Caco-2 (cell line): ENCODE measurements around the gene MS4A2. TPM values are rescaled to one million over a fixed set of nuclear protein-coding genes. Genes with fewer than 3 reads are reported as not detected.
"Not testable (repeated sequence)": the region's sequence is repeated elsewhere in the genome, so short reads cannot be mapped to it uniquely, and the experiment has no call there.

ENCODE experiments used
- BruUV-seq: library from RNA; stranded (reverse); fragments of 400-500 nt; replicated peaks from 2 replicates; lab custom pipeline; 2021; lab: Mats Ljungman, UMichigan
- CTCF ChIA-PET: fragments of 300-600 bp; sonication (Branson Sonifier 250); formaldehyde crosslinking; loops from one replicate; lab custom pipeline; 2022; ENCODE audit warnings: antibody characterized with exemption; lab: Charles Lee
- POLR2A ChIA-PET: fragments of 300-600 bp; sonication (Branson Sonifier 250); formaldehyde crosslinking; loops from one replicate; lab custom pipeline; 2022; ENCODE audit warnings: antibody characterized with exemption; lab: Charles Lee
- DNase-seq, 2 experiments: peaks; one replicate each; pipeline versions ENCODE4 v3.0.0 to v3.0.0-alpha.2; 2020 to 2022
- H3K27me3 ChIP-seq: replicated peaks from 2 replicates; pipeline ENCODE4 v1.6.0; 2011; ENCODE audit warnings: low read length; ENCODE audit not compliant: control insufficient read depth, insufficient read depth
- H3K36me3 ChIP-seq: 2 replicates; pipeline ENCODE4 v1.5.1; 2011; ENCODE audit warnings: low read length; ENCODE audit not compliant: control insufficient read depth, insufficient read depth
- H3K4me1 ChIP-seq: fragments of 250-450 bp; sonication (Bioruptor Pico); 2 replicates; pipeline ENCODE4 v1.5.1; 2020; ENCODE audit warnings: mild to moderate bottlenecking
- H3K4me3 ChIP-seq: 2 replicates; pipeline ENCODE4 v1.5.1; 2011; ENCODE audit warnings: low read depth, mild to moderate bottlenecking, control low read depth, low read length
- H3K9me3 ChIP-seq: fragments of 250-450 bp; sonication (Bioruptor Pico); 2 replicates; pipeline ENCODE4 v1.5.1; 2020; ENCODE audit warnings: mild to moderate bottlenecking, moderate library complexity
- H3K27ac Mint-ChIP-seq: one replicate; pipeline ENCODE4 v1.8.0; 2022; ENCODE audit warnings: mixed read lengths; ENCODE audit not compliant: unreplicated experiment
- H3K27me3 Mint-ChIP-seq: one replicate; pipeline ENCODE4 v1.8.0; 2022; ENCODE audit warnings: mixed read lengths; ENCODE audit not compliant: insufficient read depth, unreplicated experiment
- H3K36me3 Mint-ChIP-seq: one replicate; pipeline ENCODE4 v1.8.0; 2022; ENCODE audit warnings: mild to moderate bottlenecking, mixed read lengths; ENCODE audit not compliant: insufficient read depth, unreplicated experiment
- H3K4me1 Mint-ChIP-seq: one replicate; pipeline ENCODE4 v1.8.0; 2022; ENCODE audit warnings: low read depth, mixed read lengths; ENCODE audit not compliant: unreplicated experiment
- H3K4me3 Mint-ChIP-seq: one replicate; pipeline ENCODE4 v1.8.0; 2022; ENCODE audit warnings: mild to moderate bottlenecking, moderate library complexity, mixed read lengths; ENCODE audit not compliant: unreplicated experiment
- H3K9me3 Mint-ChIP-seq: one replicate; pipeline ENCODE4 v1.8.0; 2022; ENCODE audit warnings: mixed read lengths; ENCODE audit not compliant: unreplicated experiment
- intact Hi-C: fragments of 100-400 bp; cut with micrococcal nuclease; formaldehyde crosslinking; loops from one replicate; pipeline ENCODE4 v1.10.0; 2022; ENCODE audit not compliant: unreplicated experiment
- total RNA-seq: library from RNA; stranded (reverse); gene quantifications from 2 replicates; pipeline ENCODE4 v1.2.3, GENCODE V29; 2022
- TF ChIP-seq, protein P1 (sequence below), 2 experiments: fragments of 200-600 bp in 1 of 2; IDR thresholded peaks; 1 replicate in 1 of 2; 2 replicates in 1 of 2; pipeline versions ENCODE4 v1.5.1 to v1.8.0; 2011 to 2022; ENCODE audit warnings: antibody characterized with exemption in 1 of 2, control low read depth in 1 of 2, inconsistent platforms in 1 of 2, low read depth in 1 of 2, low read length in 1 of 2, mild to moderate bottlenecking in 1 of 2, moderate library complexity in 1 of 2; ENCODE audit not compliant: insufficient read depth in 1 of 2, severe bottlenecking in 1 of 2, unreplicated experiment in 1 of 2

The MS4A2 gene
- total RNA-seq, 1 experiment from 2014 or later, result not detected

DNA sequence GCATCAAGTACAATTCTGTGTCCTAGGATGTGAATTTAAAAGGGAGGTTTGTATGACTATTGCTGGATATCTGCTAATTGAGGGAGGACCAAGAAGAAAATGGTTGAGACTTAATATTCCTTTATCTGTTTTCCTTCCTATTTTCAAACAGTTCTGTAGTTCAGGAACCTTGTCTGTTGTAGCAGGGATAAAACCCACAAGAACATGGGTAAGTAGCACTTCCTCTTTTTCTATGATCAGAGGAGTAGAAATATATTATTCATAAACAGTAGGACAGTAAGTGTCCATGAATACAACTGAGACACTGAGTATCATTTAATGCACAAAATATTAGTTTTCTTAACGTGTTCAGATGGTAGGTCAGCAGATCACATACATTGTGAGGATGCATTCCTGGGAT, 24.4 kb upstream of the MS4A2 start:
- intact Hi-C loops, result no loop called here
- peaks cover 2% of the 10 kb centered on the region for H3K27me3 Mint-ChIP-seq
- H3K4me1 Mint-ChIP-seq, result no peaks in the 10 kb centered on the region
- Histone ChIP-seq H3K27me3 (no peaks in the 10 kb centered on the region), H3K4me1 (no peaks in the 10 kb centered on the region), H3K9me3 (peaks cover 3% of the 10 kb centered on the region; the same call in 1 of the 2 replicates), H3K4me3 (no peak overlapping the region), H3K36me3 (no peaks in the 10 kb centered on the region)
- no peak overlapping the region for H3K27ac Mint-ChIP-seq
- no peaks in the 10 kb centered on the region for H3K36me3 Mint-ChIP-seq
- H3K9me3 Mint-ChIP-seq, result peaks cover 7% of the 10 kb centered on the region
- ChIA-PET POLR2A (no interaction called here), CTCF (no interaction called here)
- DNase-seq, result no peak
- TF ChIP-seq, protein P1, sequence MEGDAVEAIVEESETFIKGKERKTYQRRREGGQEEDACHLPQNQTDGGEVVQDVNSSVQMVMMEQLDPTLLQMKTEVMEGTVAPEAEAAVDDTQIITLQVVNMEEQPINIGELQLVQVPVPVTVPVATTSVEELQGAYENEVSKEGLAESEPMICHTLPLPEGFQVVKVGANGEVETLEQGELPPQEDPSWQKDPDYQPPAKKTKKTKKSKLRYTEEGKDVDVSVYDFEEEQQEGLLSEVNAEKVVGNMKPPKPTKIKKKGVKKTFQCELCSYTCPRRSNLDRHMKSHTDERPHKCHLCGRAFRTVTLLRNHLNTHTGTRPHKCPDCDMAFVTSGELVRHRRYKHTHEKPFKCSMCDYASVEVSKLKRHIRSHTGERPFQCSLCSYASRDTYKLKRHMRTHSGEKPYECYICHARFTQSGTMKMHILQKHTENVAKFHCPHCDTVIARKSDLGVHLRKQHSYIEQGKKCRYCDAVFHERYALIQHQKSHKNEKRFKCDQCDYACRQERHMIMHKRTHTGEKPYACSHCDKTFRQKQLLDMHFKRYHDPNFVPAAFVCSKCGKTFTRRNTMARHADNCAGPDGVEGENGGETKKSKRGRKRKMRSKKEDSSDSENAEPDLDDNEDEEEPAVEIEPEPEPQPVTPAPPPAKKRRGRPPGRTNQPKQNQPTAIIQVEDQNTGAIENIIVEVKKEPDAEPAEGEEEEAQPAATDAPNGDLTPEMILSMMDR (IDR thresholded peaks at IDR 0.05; ENCODE audit: insufficient read depth in 1 of 2, low read depth in 1 of 2, low read length in 1 of 2, severe bottlenecking in 1 of 2, unreplicated experiment in 1 of 2), result no peak
- BruUV-seq, result no TSS peak
- H3K4me3 Mint-ChIP-seq, result no peak overlapping the region

DNA sequence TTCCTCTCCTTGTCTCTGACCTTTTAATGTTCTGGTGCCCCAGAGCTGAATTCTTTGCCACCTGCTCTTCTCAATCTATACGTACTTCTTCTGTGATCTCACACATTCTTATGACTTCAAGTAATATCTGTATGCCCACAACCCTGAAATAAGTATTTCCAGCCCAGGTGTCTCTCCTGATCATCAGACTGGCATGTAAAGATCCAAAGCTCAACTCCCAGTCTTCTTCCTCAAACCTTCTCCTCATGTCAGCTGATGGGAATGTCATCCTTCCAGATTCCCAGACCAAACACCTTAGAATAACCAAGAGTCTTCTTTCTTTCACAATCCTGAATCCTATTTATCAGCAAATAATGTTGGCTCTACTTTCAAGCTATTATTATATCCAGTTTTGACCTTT, 22.7 kb upstream of the MS4A2 start:
- H3K4me3 ChIP-seq, result no peak overlapping the region
- no peaks in the 10 kb centered on the region for H3K4me1 ChIP-seq
- ChIA-PET POLR2A (no interaction called here), CTCF (no interaction called here)
- no peaks in the 10 kb centered on the region for H3K36me3 Mint-ChIP-seq
- H3K27me3 ChIP-seq, result no peaks in the 10 kb centered on the region
- H3K9me3 ChIP-seq, result no peaks in the 10 kb centered on the region
- no peaks in the 10 kb centered on the region for H3K9me3 Mint-ChIP-seq
- no peak overlapping the region for H3K27ac Mint-ChIP-seq
- intact Hi-C loops, result no loop called here
- no TSS peak for BruUV-seq
- TF ChIP-seq, protein P1 (IDR thresholded peaks at IDR 0.05; ENCODE audit: insufficient read depth in 1 of 2, low read depth in 1 of 2, low read length in 1 of 2, severe bottlenecking in 1 of 2, unreplicated experiment in 1 of 2), result no peak
- no peaks in the 10 kb centered on the region for H3K36me3 ChIP-seq
- peaks cover 2% of the 10 kb centered on the region for H3K27me3 Mint-ChIP-seq
- H3K4me1 Mint-ChIP-seq, result no peaks in the 10 kb centered on the region
- H3K4me3 Mint-ChIP-seq, result no peak overlapping the region
- DNase-seq, result no peak

GRCh38 chr11:60069450-60069849, 19.0 kb upstream of the MS4A2 start:
- no peak overlapping the region for H3K4me3 Mint-ChIP-seq
- no peak overlapping the region for H3K27ac Mint-ChIP-seq

GRCh38 chr11:60071644-60072043, 16.8 kb upstream of the MS4A2 start:
- H3K27ac Mint-ChIP-seq, DNase-seq, BruUV-seq, H3K4me1 Mint-ChIP-seq, H3K4me1 ChIP-seq, H3K4me3 ChIP-seq, H3K9me3 Mint-ChIP-seq, H3K36me3 Mint-ChIP-seq, POLR2A ChIA-PET, H3K9me3 ChIP-seq, CTCF ChIA-PET, intact Hi-C loops, H3K27me3 Mint-ChIP-seq, H3K4me3 Mint-ChIP-seq, H3K27me3 ChIP-seq, H3K36me3 ChIP-seq: not testable (repeated sequence)

More at GRCh38 chr11:60069450-60069849, 19.0 kb upstream of the MS4A2 start:
- Histone ChIP-seq H3K4me3 (no peak overlapping the region), H3K27me3 (no peaks in the 10 kb centered on the region), H3K4me1 (no peaks in the 10 kb centered on the region), H3K9me3 (no peaks in the 10 kb centered on the region), H3K36me3 (no peaks in the 10 kb centered on the region)
- H3K4me1 Mint-ChIP-seq, result no peaks in the 10 kb centered on the region
- no peak for DNase-seq
- intact Hi-C loops, result no loop called here
- peaks cover 9% of the 10 kb centered on the region for H3K9me3 Mint-ChIP-seq
- peaks cover 7% of the 10 kb centered on the region for H3K27me3 Mint-ChIP-seq
- TF ChIP-seq, protein P1 (IDR thresholded peaks at IDR 0.05; ENCODE audit: insufficient read depth in 1 of 2, low read depth in 1 of 2, low read length in 1 of 2, severe bottlenecking in 1 of 2, unreplicated experiment in 1 of 2), result no peak
- POLR2A ChIA-PET, result no interaction called here
- CTCF ChIA-PET, result no interaction called here
- no peaks in the 10 kb centered on the region for H3K36me3 Mint-ChIP-seq
- BruUV-seq, result no TSS peak
